Esophagus muscularis mucosa (tissue), 4 donors: ENCODE data around the gene AVP. TPM values are rescaled to one million over a fixed set of nuclear protein-coding genes. Genes with fewer than 3 reads are reported as not detected.

Experiments used
- DNase-seq: peaks from one replicate; pipeline ENCODE4 v3.0.0-alpha.2; 2017; ENCODE audit errors: extremely low spot score
- H3K27ac ChIP-seq, 4 donors: fragments of 200-600 bp; sonication (generic); replicated peaks in 1 of 4; 1 replicate in 3 of 4; 2 replicates in 1 of 4; pipeline ENCODE4 v1.5.1; 2016 to 2019; ENCODE audit warnings: mild to moderate bottlenecking in 1 of 4
- H3K27me3 ChIP-seq, 4 donors: fragments of 200-600 bp; sonication (generic); one replicate each; pipeline versions ENCODE4 v1.5.1 to v1.6.0; 2016 to 2019
- H3K36me3 ChIP-seq, 4 donors: fragments of 200-600 bp; sonication (generic); one replicate each; pipeline ENCODE4 v1.5.1; 2016 to 2019
- H3K4me1 ChIP-seq, 4 donors: fragments of 200-600 bp; sonication (generic); one replicate each; pipeline ENCODE4 v1.5.1; 2016 to 2019
- H3K4me3 ChIP-seq, 4 donors: fragments of 200-600 bp; sonication (generic); 1 replicate in 2 of 4; 2 replicates in 2 of 4; pipeline ENCODE4 v1.5.1; 2016 to 2019; ENCODE audit warnings: mild to moderate bottlenecking in 4 of 4, moderate library complexity in 1 of 4
- H3K9me3 ChIP-seq, 4 donors: fragments of 200-600 bp; sonication (generic); 1 replicate in 3 of 4; 2 replicates in 1 of 4; pipeline ENCODE4 v1.5.1; 2016 to 2019
- EP300 ChIP-seq: sonication (generic); formaldehyde crosslinking; IDR thresholded peaks from one replicate; pipeline ENCODE4 v1.6.1; 2017; ENCODE audit warnings: antibody characterized with exemption
- POLR2A ChIP-seq: fragments of 450-650 bp; IDR thresholded peaks from one replicate; pipeline ENCODE4 v1.6.1; 2017; ENCODE audit warnings: antibody characterized with exemption, moderate library complexity, mild to moderate bottlenecking, low read depth
- POLR2AphosphoS5 ChIP-seq, 2 donors: sonication (generic); formaldehyde crosslinking; IDR thresholded peaks; one replicate each; pipeline ENCODE4 v1.6.1; 2017; ENCODE audit warnings: antibody characterized with exemption in 2 of 2
- WGBS: methylation state at CpG from one replicate; pipeline ENCODE4 v1.1.5; 2018; 5-methylcytosine and 5-hydroxymethylcytosine counted together
- intact Hi-C: fragments of 100-400 bp; cut with DNase I; formaldehyde crosslinking; loops from one replicate; pipeline ENCODE4 v1.15.1; 2023
- total RNA-seq, 4 donors: library from RNA; depleted of rRNA; stranded (reverse); fragments of >200 nt; gene quantifications; one replicate each; pipeline versions ENCODE4 v1.1.0 to v1.2.1, GENCODE V29; 2016
- TF ChIP-seq, protein P1 (sequence below), 3 experiments: fragments of 200-600 bp in 2 of 3; fragments of 450-650 bp in 1 of 3; sonication (generic) in 2 of 3; IDR thresholded peaks; one replicate each; pipeline ENCODE4 v1.5.1; 2017 to 2019; ENCODE audit warnings: antibody characterized with exemption in 3 of 3, mild to moderate bottlenecking in 2 of 3, moderate library complexity in 1 of 3

The AVP gene
- total RNA-seq, 4 donors from 2014 or later = not detected

GRCh38 chr20:3105256-3106137 is 21.0 kb upstream of the AVP start:
- Histone ChIP-seq H3K4me3 (no peak overlapping the region), H3K27me3 (peaks cover 0 to 6% (median 0%) of the 10 kb centered on the region in 4 donors), H3K4me1 (no peaks in the 10 kb centered on the region), H3K36me3 (peaks cover 14 to 44% (median 35%) of the 10 kb centered on the region in 4 donors), H3K9me3 (no peaks in the 10 kb centered on the region), H3K27ac (no peak overlapping the region)
- intact Hi-C loops = no loop called here
- TF ChIP-seq, protein P1, sequence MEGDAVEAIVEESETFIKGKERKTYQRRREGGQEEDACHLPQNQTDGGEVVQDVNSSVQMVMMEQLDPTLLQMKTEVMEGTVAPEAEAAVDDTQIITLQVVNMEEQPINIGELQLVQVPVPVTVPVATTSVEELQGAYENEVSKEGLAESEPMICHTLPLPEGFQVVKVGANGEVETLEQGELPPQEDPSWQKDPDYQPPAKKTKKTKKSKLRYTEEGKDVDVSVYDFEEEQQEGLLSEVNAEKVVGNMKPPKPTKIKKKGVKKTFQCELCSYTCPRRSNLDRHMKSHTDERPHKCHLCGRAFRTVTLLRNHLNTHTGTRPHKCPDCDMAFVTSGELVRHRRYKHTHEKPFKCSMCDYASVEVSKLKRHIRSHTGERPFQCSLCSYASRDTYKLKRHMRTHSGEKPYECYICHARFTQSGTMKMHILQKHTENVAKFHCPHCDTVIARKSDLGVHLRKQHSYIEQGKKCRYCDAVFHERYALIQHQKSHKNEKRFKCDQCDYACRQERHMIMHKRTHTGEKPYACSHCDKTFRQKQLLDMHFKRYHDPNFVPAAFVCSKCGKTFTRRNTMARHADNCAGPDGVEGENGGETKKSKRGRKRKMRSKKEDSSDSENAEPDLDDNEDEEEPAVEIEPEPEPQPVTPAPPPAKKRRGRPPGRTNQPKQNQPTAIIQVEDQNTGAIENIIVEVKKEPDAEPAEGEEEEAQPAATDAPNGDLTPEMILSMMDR (IDR thresholded peaks at IDR 0.05) = no peak
- TF ChIP-seq EP300 (no peak), POLR2AphosphoS5 (IDR thresholded peaks at IDR 0.05) (no peak), POLR2A (no peak)
- WGBS = 93% methylated on average over 18 of the region's 18 CpGs
- no peak for DNase-seq

DNA sequence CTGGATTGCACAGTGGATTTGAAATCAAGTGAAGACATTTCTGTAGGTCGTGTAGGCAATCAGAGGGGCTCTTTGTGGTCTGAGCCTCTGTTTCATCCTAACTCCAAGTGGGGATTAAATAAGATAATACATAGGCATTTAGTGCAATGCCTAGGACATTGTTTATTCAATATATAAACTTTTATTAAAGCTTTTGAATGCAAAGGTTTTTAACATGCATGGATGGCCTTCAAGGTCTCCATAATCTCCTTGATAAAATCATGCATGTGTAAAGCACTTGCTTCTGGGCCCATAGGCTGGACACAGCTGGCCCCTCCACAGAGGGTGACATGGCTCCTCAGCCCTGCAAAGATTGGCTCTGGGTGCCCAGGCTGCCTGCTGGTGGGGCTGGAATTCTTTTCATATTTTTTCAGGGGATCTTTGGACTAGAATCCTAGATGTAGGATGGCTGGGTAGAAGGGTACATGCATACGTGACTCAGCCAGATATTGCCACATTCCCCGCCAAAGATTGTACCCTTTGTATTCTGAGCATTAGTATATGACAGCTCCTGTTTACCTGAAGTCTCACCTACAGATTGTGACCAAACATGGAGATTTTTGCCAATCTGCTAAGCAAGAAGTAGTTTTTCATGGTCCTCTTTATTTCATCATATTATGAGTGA is 19.0 kb upstream of the AVP start:
- Histone ChIP-seq H3K27me3 (peaks cover 0 to 23% (median 0%) of the 10 kb centered on the region in 4 donors), H3K4me3 (no peak overlapping the region), H3K36me3 (peaks cover 0 to 26% (median 17%) of the 10 kb centered on the region in 4 donors), H3K9me3 (no peaks in the 10 kb centered on the region), H3K4me1 (no peaks in the 10 kb centered on the region), H3K27ac (no peak overlapping the region)
- no peak for TF ChIP-seq EP300
- TF ChIP-seq, protein P1 (IDR thresholded peaks at IDR 0.05) = no peak
- no peak for TF ChIP-seq POLR2A
- TF ChIP-seq POLR2AphosphoS5 (IDR thresholded peaks at IDR 0.05) = no peak
- WGBS = 67% methylated on average over 3 of the region's 3 CpGs
- no peak for DNase-seq
- intact Hi-C loops = no loop called here

GRCh38 chr20:3102575-3103368 is 18.2 kb upstream of the AVP start:
- TF ChIP-seq POLR2AphosphoS5 (IDR thresholded peaks at IDR 0.05) (no peak), POLR2A (no peak), EP300 (no peak)
- TF ChIP-seq, protein P1 (IDR thresholded peaks at IDR 0.05) = no peak
- Histone ChIP-seq H3K9me3 (no peaks in the 10 kb centered on the region), H3K36me3 (peaks cover 0 to 19% (median 13%) of the 10 kb centered on the region in 4 donors), H3K4me3 (no peak overlapping the region), H3K27ac (no peak overlapping the region), H3K4me1 (no peaks in the 10 kb centered on the region), H3K27me3 (peaks cover 0 to 23% (median 0%) of the 10 kb centered on the region in 4 donors)
- 77% methylated on average over 13 of the region's 13 CpGs for WGBS
- intact Hi-C loops = no loop called here
- DNase-seq = no peak

GRCh38 chr20:3101737-3102574 is 17.4 kb upstream of the AVP start:
- intact Hi-C loops = no loop called here
- Histone ChIP-seq H3K36me3 (peaks cover 0 to 10% (median 6%) of the 10 kb centered on the region in 4 donors), H3K4me3 (no peak overlapping the region), H3K27me3 (peaks cover 0 to 23% (median 0%) of the 10 kb centered on the region in 4 donors), H3K9me3 (no peaks in the 10 kb centered on the region), H3K27ac (no peak overlapping the region), H3K4me1 (no peaks in the 10 kb centered on the region)
- WGBS = 92% methylated on average over 21 of the region's 21 CpGs
- no peak for DNase-seq
- TF ChIP-seq POLR2AphosphoS5 (IDR thresholded peaks at IDR 0.05) (no peak), EP300 (no peak), POLR2A (no peak)
- TF ChIP-seq, protein P1 (IDR thresholded peaks at IDR 0.05) = no peak
